AG04449 (cell line): ENCODE results near the gene RBM28.

Experiments
- CTCF ChIA-PET: fragments of 350-600 bp; formaldehyde crosslinking; extraction: SDS; loops from one replicate; lab custom pipeline; 2021; ENCODE audit warnings: antibody characterized with exemption; lab: Yijun Ruan, JAX
- POLR2A ChIA-PET: fragments of 400-600, 350-600 bp; formaldehyde crosslinking; extraction: SDS; loops from one replicate; lab custom pipeline; 2020; ENCODE audit warnings: antibody characterized with exemption, inconsistent platforms; lab: Yijun Ruan, JAX
- DNase-seq: peaks from one replicate; pipeline ENCODE4 v3.0.0-alpha.2; 2010; ENCODE audit warnings: low read depth, low spot score
- H3K4me3 ChIP-seq: 2 replicates; pipeline ENCODE4 v1.5.1; 2011; ENCODE audit warnings: low read depth, mild to moderate bottlenecking, control low read depth, low read length
- CTCF ChIP-seq: IDR thresholded peaks from one replicate; pipeline ENCODE4 v1.5.1; 2011; ENCODE audit warnings: mild to moderate bottlenecking, moderate library complexity, low read length, control low read depth, inconsistent platforms; ENCODE audit not compliant: insufficient read depth; ENCODE audit errors: missing control alignments

Gene RBM28

GRCh38 chr7:128324368-128324680, 19.4 kb downstream of the RBM28 start:
- CTCF ChIA-PET: interaction anchor here (1.4 to 3.7 kb wide), 3 partner anchors 10 to 63 kb away, joined by 3 to 18 read pairs (median 4); no protein-coding TSS in a partner anchor
- no peak for DNase-seq
- POLR2A ChIA-PET: no interaction called here
- no peak overlapping the region for H3K4me3 ChIP-seq
- no peak for TF ChIP-seq CTCF

GRCh38 chr7:128323459-128324367, 20.0 kb downstream of the RBM28 start:
- ChIA-PET CTCF (interaction anchor here (1.2 to 3.7 kb wide), 5 partner anchors 8 to 614 kb away, joined by 3 to 19 read pairs (median 15); no protein-coding TSS in a partner anchor), POLR2A (no interaction called here)
- no peak overlapping the region for H3K4me3 ChIP-seq
- no peak for TF ChIP-seq CTCF
- no peak for DNase-seq

- CTCF ChIA-PET: interaction anchor here (0.7 to 3.7 kb wide), 16 partner anchors 8 to 613 kb away, joined by 3 to 22 read pairs (median 3); no protein-coding TSS in a partner anchor
Observed at GRCh38 chr7:128323040-128323439, 20.7 kb downstream of the RBM28 start.

GRCh38 chr7:128322040-128322643, 21.6 kb downstream of the RBM28 start:
- POLR2A ChIA-PET: interaction anchor here (1.0 kb wide), 1 partner anchor 22 kb away, joined by 3 read pairs; the partner anchor contains the start of gene RBM28
- no peak for DNase-seq

More at GRCh38 chr7:128323040-128323439, 20.7 kb downstream of the RBM28 start:
- POLR2A ChIA-PET: no interaction called here
- no peak for TF ChIP-seq CTCF
- DNase-seq: no peak
- H3K4me3 ChIP-seq: no peak overlapping the region

GRCh38 chr7:128321044-128321422, 22.7 kb downstream of the RBM28 start:
- no peak for TF ChIP-seq CTCF
- H3K4me3 ChIP-seq: no peak overlapping the region
- POLR2A ChIA-PET: no interaction called here
- DNase-seq: no peak
- CTCF ChIA-PET: interaction anchor here (0.8 to 3.6 kb wide), 13 partner anchors 9 to 1518 kb away, joined by 3 to 22 read pairs (median 5); no protein-coding TSS in a partner anchor

More at GRCh38 chr7:128322040-128322643, 21.6 kb downstream of the RBM28 start:
- H3K4me3 ChIP-seq: no peak overlapping the region
- TF ChIP-seq CTCF: peak; percentile 44
- CTCF ChIA-PET: interaction anchor here (0.7 to 3.7 kb wide), 25 partner anchors 9 to 1519 kb away, joined by 3 to 22 read pairs (median 4); no protein-coding TSS in a partner anchor

- ChIA-PET POLR2A (no interaction called here), CTCF (interaction anchor here (1.5 kb wide), 1 partner anchor 68 kb away, joined by 3 read pairs; no protein-coding TSS in a partner anchor)
- no peak for DNase-seq
- TF ChIP-seq CTCF: no peak
- H3K4me3 ChIP-seq: no peak overlapping the region
Observed at GRCh38 chr7:128318691-128319090, 25.0 kb downstream of the RBM28 start.
